Measurements from ENCODE around the gene MCM5. TPM values are rescaled to one million over a fixed set of nuclear protein-coding genes. Genes with fewer than 3 reads are reported as not detected.
"Not testable (repeated sequence)": the region's sequence is repeated elsewhere in the genome, so short reads cannot be mapped to it uniquely, and the experiment has no call there.

MCM5 gene
- total RNA-seq, 2 donors from 2014 or later, result 42.2 to 51.8 TPM

GRCh38 chr22:35434061-35434710 is 34.2 kb downstream of the MCM5 start:
- no peaks in the 10 kb centered on the region for H3K36me3 ChIP-seq
- H3K9me3 ChIP-seq, result no peaks in the 10 kb centered on the region
- TF ChIP-seq CTCF (IDR thresholded peaks at IDR 0.05), result no peak
- TF ChIP-seq POLR2A (IDR thresholded peaks at IDR 0.05), result no peak
- TF ChIP-seq POLR2AphosphoS5 (IDR thresholded peaks at IDR 0.05), result no peak
- no peak for DNase-seq (ENCODE audit: low spot score)
- 95% methylated on average over 5 of the region's 5 CpGs for WGBS
- no peak overlapping the region for H3K4me3 ChIP-seq
- no peaks in the 10 kb centered on the region for H3K27me3 ChIP-seq (replicated peaks; ENCODE audit: insufficient read depth)
- H3K27ac ChIP-seq, result no peak overlapping the region
- H3K4me1 ChIP-seq (replicated peaks), result no peaks in the 10 kb centered on the region
- intact Hi-C loops (cut with DNase I), result loop anchor here (10.0 kb wide), 1 partner anchor 691 kb away; no protein-coding TSS in a partner anchor

GRCh38 chr22:35435201-35435740 is 35.3 kb downstream of the MCM5 start:
- 71% methylated on average over 8 of the region's 8 CpGs for WGBS
- Histone ChIP-seq H3K4me1 (replicated peaks) (no peaks in the 10 kb centered on the region), H3K36me3 (no peaks in the 10 kb centered on the region), H3K4me3 (no peak overlapping the region), H3K27ac (no peak overlapping the region), H3K27me3 (replicated peaks; ENCODE audit: insufficient read depth) (no peaks in the 10 kb centered on the region), H3K9me3 (no peaks in the 10 kb centered on the region)
- intact Hi-C loops (cut with DNase I), result loop anchor here (10.0 kb wide), 1 partner anchor 690 kb away; no protein-coding TSS in a partner anchor
- DNase-seq (ENCODE audit: low spot score), result no peak
- TF ChIP-seq POLR2AphosphoS5 (IDR thresholded peaks at IDR 0.05) (no peak), POLR2A (IDR thresholded peaks at IDR 0.05) (no peak), CTCF (IDR thresholded peaks at IDR 0.05) (no peak)

GRCh38 chr22:35436421-35436820 is 36.5 kb downstream of the MCM5 start:
- TF ChIP-seq POLR2AphosphoS5 (IDR thresholded peaks at IDR 0.05) (no peak), CTCF (IDR thresholded peaks at IDR 0.05) (no peak), POLR2A (IDR thresholded peaks at IDR 0.05) (no peak)
- 55% methylated on average over 5 of the region's 5 CpGs for WGBS
- H3K9me3 ChIP-seq, result no peaks in the 10 kb centered on the region
- H3K27ac ChIP-seq, result no peak overlapping the region
- intact Hi-C loops (cut with DNase I), result loop anchor here (10.0 kb wide), 1 partner anchor 688 kb away; no protein-coding TSS in a partner anchor
- no peak overlapping the region for H3K4me3 ChIP-seq
- no peak for DNase-seq (ENCODE audit: low spot score)
- H3K36me3 ChIP-seq, result no peaks in the 10 kb centered on the region
- no peaks in the 10 kb centered on the region for H3K4me1 ChIP-seq (replicated peaks)
- no peaks in the 10 kb centered on the region for H3K27me3 ChIP-seq (replicated peaks; ENCODE audit: insufficient read depth)

GRCh38 chr22:35437049-35437448 is 37.1 kb downstream of the MCM5 start:
- 80% methylated on average over 2 of the region's 2 CpGs for WGBS
- TF ChIP-seq POLR2A (IDR thresholded peaks at IDR 0.05), result no peak
- TF ChIP-seq POLR2AphosphoS5 (IDR thresholded peaks at IDR 0.05), result no peak
- no peak for TF ChIP-seq CTCF (IDR thresholded peaks at IDR 0.05)
- intact Hi-C loops (cut with DNase I), result loop anchor here (10.0 kb wide), 1 partner anchor 688 kb away; no protein-coding TSS in a partner anchor
- no peak overlapping the region for H3K4me3 ChIP-seq
- no peak for DNase-seq (ENCODE audit: low spot score)
- H3K9me3 ChIP-seq, result no peaks in the 10 kb centered on the region
- H3K4me1 ChIP-seq (replicated peaks), result no peaks in the 10 kb centered on the region
- H3K27me3 ChIP-seq (replicated peaks; ENCODE audit: insufficient read depth), result no peaks in the 10 kb centered on the region
- no peak overlapping the region for H3K27ac ChIP-seq
- no peaks in the 10 kb centered on the region for H3K36me3 ChIP-seq

- DNase-seq (ENCODE audit: low spot score), result not testable (repeated sequence)
- 80% methylated on average over 3 of the region's 3 CpGs for WGBS
These were observed 38.9 kb downstream of the MCM5 start for GRCh38 chr22:35438673-35439364.

More at GRCh38 chr22:35438673-35439364, 38.9 kb downstream of the MCM5 start:
- H3K9me3 ChIP-seq; H3K4me1 ChIP-seq (replicated peaks); H3K27ac ChIP-seq; H3K4me3 ChIP-seq; H3K36me3 ChIP-seq; H3K27me3 ChIP-seq (replicated peaks; ENCODE audit: insufficient read depth): not testable (repeated sequence)
- intact Hi-C loops (cut with DNase I), result loop anchor here (10.0 kb wide), 1 partner anchor 686 kb away; no protein-coding TSS in a partner anchor
